Chondrocyte (in vitro differentiated cells): ENCODE measurements around the gene PRKAR1B. TPM values are rescaled to one million over a fixed set of nuclear protein-coding genes. Genes with fewer than 3 reads are reported as not detected.

Source experiments
- DNase-seq: peaks from one replicate; pipeline ENCODE4 v3.0.0; 2021; ENCODE audit warnings: mixed read lengths, low spot score
- H3K27ac Mint-ChIP-seq: one replicate; pipeline ENCODE4 v1.8.0; 2021; ENCODE audit warnings: mild to moderate bottlenecking, moderate library complexity, mixed read lengths; ENCODE audit not compliant: unreplicated experiment
- H3K27me3 Mint-ChIP-seq: 2 replicates; pipeline ENCODE4 v1.8.0; 2021; ENCODE audit warnings: low read depth, mixed read lengths
- H3K36me3 Mint-ChIP-seq: 2 replicates; pipeline ENCODE4 v1.8.0; 2021; ENCODE audit warnings: low read depth, mixed read lengths
- H3K4me1 Mint-ChIP-seq: 2 replicates; pipeline ENCODE4 v1.8.0; 2021; ENCODE audit warnings: low read depth, mild to moderate bottlenecking, mixed read lengths
- H3K4me3 Mint-ChIP-seq: one replicate; pipeline ENCODE4 v1.8.0; 2021; ENCODE audit warnings: mild to moderate bottlenecking, moderate library complexity, mixed read lengths; ENCODE audit not compliant: unreplicated experiment
- H3K9me3 Mint-ChIP-seq: 2 replicates; pipeline ENCODE4 v1.8.0; 2021; ENCODE audit warnings: low read depth, mixed read lengths
- CTCF ChIP-seq: fragments of 200-600 bp; sonication (generic); IDR thresholded peaks from 2 replicates; pipeline ENCODE4 v1.5.0; 2021; ENCODE audit warnings: antibody characterized with exemption, mild to moderate bottlenecking, moderate library complexity
- total RNA-seq: library from RNA; stranded (reverse); gene quantifications from 3 replicates; pipeline ENCODE4 v1.2.1, GENCODE V29; 2021

Gene PRKAR1B
- total RNA-seq, 1 donor from 2014 or later: 7.7 TPM

- peak; percentile 35 for TF ChIP-seq CTCF
- peaks cover 33% of the 10 kb centered on the region for H3K4me1 Mint-ChIP-seq
- no peak overlapping the region for H3K4me3 Mint-ChIP-seq
- no peak overlapping the region for H3K27ac Mint-ChIP-seq
- peak; percentile 63 for DNase-seq
- H3K27me3 Mint-ChIP-seq: no peaks in the 10 kb centered on the region
- H3K36me3 Mint-ChIP-seq: peaks cover 7% of the 10 kb centered on the region
- peaks cover 2% of the 10 kb centered on the region for H3K9me3 Mint-ChIP-seq
Observed at GRCh38 chr7:732094-732541, 5.0 kb upstream of the PRKAR1B start.

GRCh38 chr7:731440-732085 is 4.5 kb upstream of the PRKAR1B start:
- H3K4me1 Mint-ChIP-seq: peaks cover 33% of the 10 kb centered on the region
- peaks cover 2% of the 10 kb centered on the region for H3K9me3 Mint-ChIP-seq
- H3K4me3 Mint-ChIP-seq: no peak overlapping the region
- H3K27ac Mint-ChIP-seq: no peak overlapping the region
- DNase-seq: peak; percentile 58
- H3K36me3 Mint-ChIP-seq: peaks cover 7% of the 10 kb centered on the region
- H3K27me3 Mint-ChIP-seq: no peaks in the 10 kb centered on the region
- no peak for TF ChIP-seq CTCF

GRCh38 chr7:730501-731439 is 3.7 kb upstream of the PRKAR1B start:
- Mint-ChIP-seq H3K36me3 (peaks cover 7% of the 10 kb centered on the region), H3K4me3 (no peak overlapping the region), H3K27ac (peak overlapping the region; percentile 43), H3K4me1 (peaks cover 37% of the 10 kb centered on the region), H3K9me3 (peaks cover 4% of the 10 kb centered on the region), H3K27me3 (no peaks in the 10 kb centered on the region)
- peak; percentile 79 for DNase-seq
- TF ChIP-seq CTCF: no peak

GRCh38 chr7:729140-730000 is 2.3 kb upstream of the PRKAR1B start:
- peak; percentile 69 for DNase-seq
- H3K27ac Mint-ChIP-seq: no peak overlapping the region
- H3K36me3 Mint-ChIP-seq: peaks cover 7% of the 10 kb centered on the region
- H3K27me3 Mint-ChIP-seq: no peaks in the 10 kb centered on the region
- H3K4me1 Mint-ChIP-seq: peaks cover 46% of the 10 kb centered on the region
- H3K4me3 Mint-ChIP-seq: no peak overlapping the region
- peaks cover 4% of the 10 kb centered on the region for H3K9me3 Mint-ChIP-seq
- TF ChIP-seq CTCF: no peak
